GM18511 (cell line): ENCODE results near the gene C6.
"Not testable (repeated sequence)": the region's sequence is repeated elsewhere in the genome, so short reads cannot be mapped to it uniquely, and the experiment has no call there.

Experiments used
- ATAC-seq: cut with Tn5 transposase; IDR thresholded peaks from one replicate; pipeline ENCODE4 v1.9.1; 2021; ENCODE audit warnings: mild to moderate bottlenecking, moderate library complexity; ENCODE audit not compliant: unreplicated experiment

Gene C6

DNA sequence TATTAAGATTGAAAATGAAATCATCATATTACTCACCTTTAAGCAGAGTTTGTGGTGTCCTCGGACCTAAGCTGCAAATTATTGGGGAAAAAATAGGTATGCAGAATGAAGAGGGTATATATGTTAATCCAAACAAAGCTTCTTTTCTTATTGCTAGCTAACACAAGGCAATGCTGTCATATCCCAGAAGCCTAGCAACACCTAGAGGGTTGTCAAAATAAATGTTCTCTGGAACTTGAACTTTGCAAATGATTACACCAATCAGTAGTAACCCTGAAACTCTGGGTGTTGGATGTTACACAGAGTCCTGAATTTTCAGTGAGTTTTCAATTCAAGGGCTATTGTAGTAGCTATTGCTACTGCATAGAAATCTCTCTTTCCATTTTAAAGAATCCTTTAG is at the start of gene C6:
TSS of gene C6 (minus strand) at position 193 of the 400 bp plus-strand sequence. CDS start 10,302 bp downstream, outside the sequence.
- ATAC-seq: no peak

DNA sequence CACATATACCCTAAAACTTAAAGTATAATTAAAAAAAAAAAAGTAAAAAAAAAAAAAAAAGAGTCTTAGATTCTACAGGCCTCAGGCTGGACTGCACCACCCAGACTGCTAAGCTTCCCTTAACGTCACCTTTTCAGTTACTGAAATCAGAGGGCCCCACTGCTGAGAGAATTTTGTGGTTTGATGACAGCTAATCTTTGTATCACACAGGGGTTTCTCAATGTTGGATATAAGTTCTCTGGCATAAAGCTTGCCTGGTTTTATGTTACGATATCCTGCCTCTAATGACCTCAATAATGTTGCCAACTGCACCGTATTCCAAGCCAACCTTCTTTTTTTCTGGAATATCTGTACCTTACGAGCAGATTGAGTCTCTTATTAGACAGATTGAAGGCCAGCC is 43.1 kb upstream of the C6 start:
- ATAC-seq: no peak

GRCh38 chr5:41253109-41253508 is 39.8 kb upstream of the C6 start:
- ATAC-seq: no peak

DNA sequence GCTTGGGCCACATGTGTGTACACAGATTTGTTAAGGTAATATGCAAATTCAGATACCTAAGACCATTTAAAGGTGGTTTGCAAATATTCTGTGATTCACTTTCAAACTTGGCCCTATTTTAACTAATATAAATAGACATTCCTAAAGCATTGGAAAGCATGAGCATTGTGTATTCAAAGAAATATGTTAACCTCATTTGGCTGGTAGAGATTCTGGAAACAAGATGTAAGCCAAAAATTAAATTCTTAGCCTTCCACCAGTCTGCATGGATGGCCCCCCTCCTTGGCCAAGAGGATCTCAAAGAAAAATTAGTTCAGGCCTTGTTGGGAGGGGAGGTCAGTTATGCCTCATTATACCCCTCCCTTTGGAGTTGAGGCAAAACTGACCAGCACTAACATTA is 38.7 kb upstream of the C6 start:
- ATAC-seq: no peak

DNA sequence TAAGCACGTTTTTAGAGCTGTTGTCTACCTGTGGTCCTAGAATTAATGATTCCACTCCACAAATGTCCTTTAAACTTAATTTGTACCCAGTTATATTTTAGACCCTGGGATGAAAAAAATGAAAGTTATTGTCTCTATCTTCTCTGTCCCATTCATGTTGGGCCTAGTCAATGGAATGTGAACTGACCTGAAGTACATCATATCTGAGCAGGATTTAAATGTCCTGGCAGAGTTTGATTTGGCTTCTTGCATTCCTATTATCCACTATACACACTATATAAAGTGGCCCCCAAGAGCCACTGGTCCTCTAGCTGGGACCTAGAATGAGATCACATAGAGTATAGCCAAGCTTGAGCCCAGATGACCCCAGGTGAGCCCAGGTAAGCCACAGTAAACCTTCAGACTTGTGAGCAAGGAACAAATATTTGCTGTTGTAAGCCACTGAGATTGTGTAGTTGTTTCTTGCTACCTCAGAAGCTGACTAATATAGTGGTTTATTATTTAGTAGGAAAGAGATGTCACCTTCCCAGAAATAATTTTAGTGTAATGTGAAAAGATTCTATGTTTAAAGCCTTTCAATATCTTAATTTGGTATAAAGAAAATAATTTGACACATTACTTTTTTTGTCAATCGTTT is 37.1 kb upstream of the C6 start:
- ATAC-seq: no peak

DNA sequence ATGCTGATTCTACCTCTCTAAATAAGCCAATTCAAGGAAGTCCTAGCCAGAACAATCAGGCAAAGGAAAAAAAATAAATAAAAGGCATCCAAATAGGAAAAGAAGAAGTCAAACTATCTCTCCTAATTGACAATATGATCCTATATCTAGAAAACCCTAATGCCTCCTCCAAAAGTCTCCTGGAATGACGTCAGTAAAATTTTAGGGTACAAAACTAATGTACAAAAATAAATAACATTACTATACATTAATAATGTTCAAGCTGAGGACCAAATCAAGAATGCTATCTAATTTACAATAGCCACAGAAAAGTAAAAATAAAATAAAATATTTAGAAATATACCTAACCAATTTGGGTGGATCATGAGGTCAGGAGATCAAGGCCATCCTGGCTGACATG is 33.8 kb upstream of the C6 start:
- ATAC-seq: no peak

DNA sequence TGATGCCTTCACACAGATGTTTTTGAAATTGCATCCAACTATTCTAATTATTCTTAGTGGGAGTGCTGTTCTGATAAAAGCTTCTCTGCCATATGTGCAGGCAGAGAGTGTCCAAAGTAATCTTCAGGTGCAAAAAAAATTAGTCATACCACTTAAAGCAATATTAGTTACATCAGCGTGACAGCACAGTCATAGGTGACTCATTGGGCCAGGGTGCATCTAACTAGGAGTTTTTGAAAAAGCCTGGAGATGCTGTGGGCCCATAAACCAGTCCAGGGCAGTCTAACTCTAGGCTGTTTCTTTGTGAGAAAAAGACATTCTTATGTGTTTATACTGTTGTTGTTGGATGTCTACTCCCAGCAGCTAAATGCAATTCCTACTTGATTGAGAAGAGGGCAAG is 33.0 kb upstream of the C6 start:
- no peak for ATAC-seq

DNA sequence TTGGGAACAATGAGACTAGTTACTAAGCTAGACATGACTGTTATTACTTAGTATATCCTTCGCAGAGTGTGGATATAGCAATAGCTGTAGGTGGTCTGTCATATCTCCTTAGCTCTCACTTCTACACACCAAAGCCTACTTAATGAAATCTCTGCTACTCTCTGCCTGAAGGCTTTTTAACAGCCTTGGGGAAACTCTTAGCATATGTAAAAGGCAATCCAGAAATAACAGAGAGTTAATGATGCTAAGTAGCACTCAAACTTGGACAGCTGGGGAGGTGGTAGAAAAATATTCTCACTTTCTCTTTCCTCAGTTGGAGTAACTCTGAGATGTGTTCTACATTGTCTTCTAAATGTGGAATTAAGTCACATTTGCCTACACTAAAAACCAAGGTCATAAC is 30.2 kb upstream of the C6 start:
- ATAC-seq: no peak

- no peak for ATAC-seq
Measured at GRCh38 chr5:41240985-41241384, 27.7 kb upstream of the C6 start.

DNA sequence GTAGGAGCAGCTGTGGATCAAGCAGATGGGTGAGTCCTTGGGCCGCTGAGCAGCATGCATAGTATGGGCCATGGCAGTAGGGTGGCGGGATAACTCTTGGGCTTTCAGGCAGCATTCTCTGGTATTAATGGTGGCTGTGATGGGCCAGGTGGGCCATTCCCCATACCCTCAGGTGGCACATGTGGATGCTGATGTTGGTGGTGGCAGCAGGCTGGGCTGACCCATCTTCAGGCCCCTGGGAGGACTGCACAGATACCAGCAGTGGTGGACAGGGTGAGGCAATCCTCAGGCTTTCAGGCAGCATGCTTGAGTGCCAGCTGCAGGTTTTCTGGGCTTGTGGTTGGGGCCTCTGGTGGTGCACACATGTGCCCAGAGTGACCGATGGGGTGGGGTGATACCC is 27.1 kb upstream of the C6 start:
- no peak for ATAC-seq

DNA sequence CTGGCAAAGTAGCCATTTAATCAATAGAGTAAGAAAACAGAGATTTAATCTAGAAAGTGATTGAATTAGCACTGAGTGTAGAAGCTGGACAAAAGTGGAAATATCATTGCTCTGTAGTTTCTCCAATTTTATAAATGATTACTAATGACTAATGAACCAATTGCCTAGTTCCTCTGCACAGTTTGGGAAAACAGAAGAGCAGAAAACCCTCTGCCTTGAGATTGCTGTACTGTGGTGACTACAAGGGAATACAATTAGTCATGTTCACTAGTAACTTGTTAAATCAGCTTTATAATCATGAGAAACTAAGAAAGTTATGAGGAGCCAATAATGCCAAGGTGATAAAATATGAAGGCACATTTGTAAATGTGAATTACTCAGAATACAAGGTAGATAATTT is 21.1 kb upstream of the C6 start:
- ATAC-seq: no peak

GRCh38 chr5:41232797-41233196 is 19.5 kb upstream of the C6 start:
- no peak for ATAC-seq

GRCh38 chr5:41230276-41230675 is 16.9 kb upstream of the C6 start:
- not testable (repeated sequence) for ATAC-seq

- ATAC-seq: no peak
Measured at GRCh38 chr5:41223962-41224361, 10.6 kb upstream of the C6 start.

DNA sequence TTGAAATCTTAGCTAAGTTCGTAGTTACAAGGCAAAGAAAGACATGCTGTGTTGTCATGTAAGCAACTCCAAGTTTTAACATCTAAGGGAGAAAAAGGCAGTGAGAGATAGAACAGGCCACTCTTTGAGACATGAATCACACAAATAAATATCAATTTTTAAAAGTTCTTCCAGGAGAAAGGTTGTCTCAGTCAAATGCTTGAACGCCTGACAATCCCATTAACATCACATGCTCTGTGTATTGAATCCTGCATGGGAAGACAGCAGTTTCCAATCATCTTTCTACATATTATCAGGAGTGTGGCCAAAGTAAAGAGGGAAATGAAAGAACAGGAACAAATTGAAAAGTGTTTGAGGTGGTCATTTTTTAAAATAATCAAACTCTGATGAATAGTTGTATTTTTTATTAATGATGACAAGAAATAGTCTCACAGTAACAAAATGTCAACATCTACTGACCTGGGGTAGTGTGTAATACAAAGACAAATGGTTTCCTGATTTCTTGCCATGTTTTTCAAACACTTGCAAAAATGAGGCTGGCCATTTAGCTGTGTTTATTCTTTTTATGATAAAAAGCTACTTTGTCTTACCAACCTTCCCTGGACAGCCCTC is 6.4 kb upstream of the C6 start:
- ATAC-seq: no peak

- ATAC-seq: no peak
Measured at GRCh38 chr5:41218929-41219657, 5.8 kb upstream of the C6 start.

- ATAC-seq: no peak
Measured at GRCh38 chr5:41214182-41214581, 850 bp upstream of the C6 start.

GRCh38 chr5:41212935-41213334 is 397 bp downstream of the C6 start:
- no peak for ATAC-seq

DNA sequence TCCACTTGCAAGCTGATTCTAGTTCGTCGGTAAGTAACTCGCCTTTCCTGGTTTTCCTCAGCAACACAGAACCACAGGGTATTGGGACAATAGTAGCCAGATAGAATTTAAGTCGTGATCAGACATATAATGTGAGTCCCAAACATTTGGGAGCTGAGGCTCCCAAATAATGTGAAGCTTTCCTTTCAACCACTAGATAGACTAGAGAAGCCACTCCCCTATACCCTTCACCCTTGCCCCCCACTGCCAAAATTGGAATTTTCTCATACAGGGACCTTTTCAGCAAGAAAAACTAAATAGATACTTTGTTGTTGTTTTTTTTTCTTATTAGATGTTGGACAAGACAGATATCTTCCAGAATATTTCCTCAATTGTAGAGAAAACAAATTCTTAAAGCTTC is 1.9 kb downstream of the C6 start:
- ATAC-seq: no peak

GRCh38 chr5:41205475-41205874 is 7.9 kb downstream of the C6 start:
- ATAC-seq: not testable (repeated sequence)

GRCh38 chr5:41203033-41203432 is 10.3 kb downstream of the C6 start:
- no peak for ATAC-seq

GRCh38 chr5:41201082-41201772 is 12.1 kb downstream of the C6 start:
- ATAC-seq: no peak
